GM12878 (cell line): Measurements from ENCODE around the gene HLA-DRB1. TPM values are rescaled to one million over a fixed set of nuclear protein-coding genes. Genes with fewer than 3 reads are reported as not detected.

Experiments
- ATAC-seq: fragments of 200-7000 bp; cut with Tn5 transposase; 3 replicates; pipeline ENCODE4 v1.9.1; 2020; ENCODE audit warnings: mild to moderate bottlenecking, moderate library complexity
- BruUV-seq: library from RNA; stranded (reverse); fragments of 400-500 nt; replicated peaks from 2 replicates; lab custom pipeline; 2021; lab: Mats Ljungman, UMichigan
- CTCF ChIA-PET: fragments of 300-600 bp; sonication (Branson Sonifier 250); formaldehyde crosslinking; extraction: SDS; loops from one replicate; lab custom pipeline; 2021; ENCODE audit warnings: inconsistent platforms; lab: Yijun Ruan, JAX
- POLR2A ChIA-PET: fragments of 350-600 bp; formaldehyde crosslinking; extraction: SDS; loops from one replicate; lab custom pipeline; 2021; ENCODE audit warnings: inconsistent platforms; lab: Charles Lee
- RAD21 ChIA-PET: fragments of 300-600 bp; sonication (Branson Sonifier 250); formaldehyde crosslinking; loops from one replicate; lab custom pipeline; 2023; ENCODE audit warnings: antibody characterized with exemption; ENCODE audit not compliant: unreplicated experiment; lab: Charles Lee
- SMC1A ChIA-PET: fragments of 300-600 bp; sonication (Branson Sonifier 250); formaldehyde crosslinking; loops from one replicate; lab custom pipeline; 2023; ENCODE audit not compliant: unreplicated experiment, uncharacterized antibody; lab: Charles Lee
- DNase-seq: peaks from one replicate; pipeline ENCODE4 v3.0.0-alpha.2; 2011; ENCODE audit warnings: low read depth, low spot score
- FAIRE-seq: peaks from 3 replicates; lab custom pipeline; 2011; peaks lifted over from hg19 to GRCh38; lab: Jason Lieb, UNC
- H2AFZ ChIP-seq: 2 replicates; pipeline ENCODE4 v1.6.0; 2011; ENCODE audit warnings: low read depth, low read length, control low read depth; ENCODE audit not compliant: control insufficient read depth
- H3K27ac ChIP-seq: 2 replicates; pipeline ENCODE4 v1.5.1; 2011; ENCODE audit warnings: control low read depth; ENCODE audit not compliant: control insufficient read depth, insufficient read depth
- H3K27me3 ChIP-seq, 2 experiments: replicated peaks in 1 of 2; 2 replicates each; pipeline versions ENCODE4 v1.6.0 to v1.6.1; 2011; ENCODE audit warnings: low read length in 1 of 2; ENCODE audit not compliant: control insufficient read depth in 2 of 2, insufficient read depth in 2 of 2
- H3K36me3 ChIP-seq, 2 experiments: 2 replicates each; pipeline ENCODE4 v1.5.1; 2011; ENCODE audit warnings: low read length in 1 of 2; ENCODE audit not compliant: control insufficient read depth in 2 of 2, insufficient read depth in 2 of 2
- H3K4me1 ChIP-seq: 2 replicates; pipeline ENCODE4 v1.6.1; 2011; ENCODE audit warnings: mild to moderate bottlenecking, low read length, moderate library complexity, mixed read lengths; ENCODE audit not compliant: control insufficient read depth, insufficient read depth
- H3K4me2 ChIP-seq: 2 replicates; pipeline ENCODE4 v1.6.0; 2011; ENCODE audit warnings: control low read depth; ENCODE audit not compliant: control insufficient read depth, insufficient read depth
- H3K4me3 ChIP-seq: fragments of 200-600 bp; sonication (generic); 2 replicates; pipeline ENCODE4 v1.5.1; 2016
- H3K79me2 ChIP-seq: 2 replicates; pipeline ENCODE4 v1.6.0; 2011; ENCODE audit warnings: low read length; ENCODE audit not compliant: control insufficient read depth, insufficient read depth
- H3K9ac ChIP-seq: 2 replicates; pipeline ENCODE4 v1.8.0; 2011; ENCODE audit warnings: low read length, control low read depth, mixed read lengths; ENCODE audit not compliant: control insufficient read depth, insufficient read depth
- H3K9me3 ChIP-seq: replicated peaks from 3 replicates; pipeline ENCODE4 v1.5.1; 2011; ENCODE audit warnings: mild to moderate bottlenecking, low read length; ENCODE audit not compliant: control insufficient read depth, insufficient read depth
- H4K20me1 ChIP-seq: 2 replicates; pipeline ENCODE4 v1.6.0; 2011; ENCODE audit not compliant: control insufficient read depth, insufficient read depth
- ASH2L ChIP-seq: fragments of 300-600, 200-600 bp; sonication (generic); IDR thresholded peaks from 2 replicates; pipeline ENCODE4 v1.6.1; 2017; ENCODE audit warnings: low read depth, mild to moderate bottlenecking, borderline replicate concordance
- RELA ChIP-seq: fragments of 450-650 bp; IDR thresholded peaks from 2 replicates; pipeline ENCODE4 v1.8.0; 2014; ENCODE audit warnings: borderline replicate concordance; ENCODE audit not compliant: partially characterized antibody
- REST ChIP-seq: IDR thresholded peaks from 2 replicates; pipeline ENCODE4 v1.6.1; 2012; ENCODE audit warnings: mild to moderate bottlenecking, low read depth, low read length
- SMAD1 ChIP-seq: fragments of 450-650 bp; IDR thresholded peaks from 2 replicates; pipeline ENCODE4 v1.6.1; 2018; ENCODE audit warnings: mild to moderate bottlenecking, low read depth; ENCODE audit not compliant: partially characterized antibody
- STAT3 ChIP-seq: IDR thresholded peaks from 2 replicates; pipeline ENCODE4 v1.6.1; 2011; ENCODE audit warnings: low read depth, low read length, improper control_type of control experiment
- WGBS: methylation state at CpG from one replicate; pipeline ENCODE4 v1.1.6; 2016; ENCODE audit warnings: low lambda C conversion rate; ENCODE audit not compliant: insufficient replicate concordance, insufficient coverage; ENCODE audit errors: missing lambda C conversion rate; 5-methylcytosine and 5-hydroxymethylcytosine counted together
- in situ Hi-C: fragments of 300-500 bp; cut with MboI; formaldehyde crosslinking; loops from 9 replicates; pipeline ENCODE4 v1.14.3; 2018; ENCODE audit warnings: mixed read lengths
- intact Hi-C: fragments of 100-400 bp; cut with micrococcal nuclease; formaldehyde crosslinking; loops from one replicate; pipeline ENCODE4 v1.14.2; 2022; ENCODE audit not compliant: unreplicated experiment
- polyA plus RNA-seq, 11 experiments: library from polyadenylated mRNA; depleted of rRNA in 4 of 11; unstranded in 6 of 11; stranded (reverse) in 5 of 11; fragments of >200 nt; fragmentation: Nextera tagmentation in 4 of 11; fragmentation: Illumina TruSeq in 1 of 11; extraction: Ambion mirVana in 4 of 11; extraction: Trizol in 1 of 11; gene quantifications; 1 replicate in 1 of 11; 2 replicates in 10 of 11; pipeline versions ENCODE4 v1.2.1 to v1.2.3, GENCODE V29; 2011 to 2016; ENCODE audit warnings: inconsistent platforms in 2 of 11, missing spikeins in 2 of 11, low read depth in 1 of 11
- total RNA-seq, 4 experiments: library from RNA; depleted of rRNA in 3 of 4; stranded (reverse); fragments of >200 nt in 3 of 4; fragmentation: Illumina TruSeq in 1 of 4; extraction: Trizol in 1 of 4; gene quantifications; 2 replicates each; pipeline versions ENCODE4 v1.2.1 to v1.2.3, GENCODE V29; 2013 to 2021
- TF ChIP-seq, protein P1 (sequence below): fragments of 450-650 bp; IDR thresholded peaks from 2 replicates; pipeline ENCODE4 v1.6.1; 2017; ENCODE audit warnings: low read depth, mild to moderate bottlenecking, moderate library complexity
- TF ChIP-seq, protein P2 (sequence below), 3 experiments: IDR thresholded peaks in 2 of 3; conservative IDR thresholded peaks in 1 of 3; 2 replicates each; pipeline ENCODE4 v1.5.1; 2011; ENCODE audit warnings: low read depth in 3 of 3, low read length in 3 of 3, mild to moderate bottlenecking in 3 of 3, control low read depth in 2 of 3, moderate library complexity in 2 of 3, inconsistent platforms in 1 of 3, mixed read lengths in 1 of 3; ENCODE audit not compliant: control insufficient read depth in 2 of 3, insufficient read depth in 1 of 3; ENCODE audit errors: extremely low read depth in 1 of 3

Gene HLA-DRB1
- total and polyA plus RNA-seq, 10 of the 15 experiments (the other 5 are each of a cell fraction or from before 2014, with no cell fraction given): 312 to 1,082 (median 604) TPM

DNA sequence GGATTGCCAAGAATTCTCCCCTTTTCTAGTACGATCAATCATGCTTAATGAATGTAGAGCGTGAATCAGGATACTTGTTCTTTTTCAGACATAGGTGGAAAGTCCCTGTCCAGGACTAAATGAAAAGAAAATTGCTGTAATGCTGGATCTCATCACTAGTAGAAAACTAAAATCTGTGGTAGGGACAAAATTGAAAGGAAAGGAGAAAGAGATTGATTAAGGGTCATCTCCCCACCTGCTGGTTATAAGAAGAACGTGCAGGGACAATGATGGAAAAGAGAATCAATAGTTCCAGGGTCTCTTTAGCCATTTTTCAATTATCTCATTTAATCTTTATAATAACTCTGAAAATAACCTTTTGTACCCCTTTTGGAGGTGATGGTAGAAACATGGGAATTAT lies 18.7 kb upstream of the HLA-DRB1 start:
- intact Hi-C loops: loop anchor here (2.0 to 10.0 kb wide), 2 partner anchors 20 to 246 kb away; partner anchors contain the start of genes HLA-DRB1, PSMB9 and TAP1
- Histone ChIP-seq H3K9me3 (no peaks in the 10 kb centered on the region; the same call in 2 of the 3 replicates), H3K4me1 (peaks cover 17% of the 10 kb centered on the region), H3K79me2 (peaks cover 19% of the 10 kb centered on the region), H2AFZ (peak overlapping the region; percentile 63; the same call in 1 of the 2 replicates), H3K4me3 (no peak overlapping the region), H4K20me1 (no peaks in the 10 kb centered on the region), H3K27me3 (no peaks in the 10 kb centered on the region), H3K27ac (peak overlapping the region; percentile 95), H3K9ac (peak overlapping the region; percentile 68), H3K36me3 (no peaks in the 10 kb centered on the region), H3K4me2 (peak overlapping the region; percentile 74)
- FAIRE-seq: no peak
- ChIA-PET POLR2A (interaction anchor here (0.7 to 4.8 kb wide), 3 partner anchors 14 to 58 kb away, joined by 3 to 50 read pairs (median 27); partner anchors contain the start of genes HLA-DQA1 and HLA-DQB1), RAD21 (interaction anchor here (1.9 to 3.2 kb wide), 2 partner anchors 14 to 28 kb away, joined by 9 to 21 read pairs; partner anchors contain the start of gene HLA-DQA1), SMC1A (interaction anchor here (0.8 to 5.8 kb wide), 6 partner anchors 14 to 169 kb away, joined by 3 to 36 read pairs (median 10); partner anchors contain the start of genes HLA-DQB1 and HLA-DRA), CTCF (interaction anchor here (2.5 kb wide), 1 partner anchor 13 kb away, joined by 13 read pairs; no protein-coding TSS in a partner anchor)
- TF ChIP-seq RELA (no peak), REST (no peak), STAT3 (no peak), ASH2L (no peak), SMAD1 (no peak)
- TF ChIP-seq, protein P1, sequence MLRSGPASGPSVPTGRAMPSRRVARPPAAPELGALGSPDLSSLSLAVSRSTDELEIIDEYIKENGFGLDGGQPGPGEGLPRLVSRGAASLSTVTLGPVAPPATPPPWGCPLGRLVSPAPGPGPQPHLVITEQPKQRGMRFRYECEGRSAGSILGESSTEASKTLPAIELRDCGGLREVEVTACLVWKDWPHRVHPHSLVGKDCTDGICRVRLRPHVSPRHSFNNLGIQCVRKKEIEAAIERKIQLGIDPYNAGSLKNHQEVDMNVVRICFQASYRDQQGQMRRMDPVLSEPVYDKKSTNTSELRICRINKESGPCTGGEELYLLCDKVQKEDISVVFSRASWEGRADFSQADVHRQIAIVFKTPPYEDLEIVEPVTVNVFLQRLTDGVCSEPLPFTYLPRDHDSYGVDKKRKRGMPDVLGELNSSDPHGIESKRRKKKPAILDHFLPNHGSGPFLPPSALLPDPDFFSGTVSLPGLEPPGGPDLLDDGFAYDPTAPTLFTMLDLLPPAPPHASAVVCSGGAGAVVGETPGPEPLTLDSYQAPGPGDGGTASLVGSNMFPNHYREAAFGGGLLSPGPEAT: peak; percentile 19; the same call in 1 of the 2 replicates
- TF ChIP-seq, protein P2, sequence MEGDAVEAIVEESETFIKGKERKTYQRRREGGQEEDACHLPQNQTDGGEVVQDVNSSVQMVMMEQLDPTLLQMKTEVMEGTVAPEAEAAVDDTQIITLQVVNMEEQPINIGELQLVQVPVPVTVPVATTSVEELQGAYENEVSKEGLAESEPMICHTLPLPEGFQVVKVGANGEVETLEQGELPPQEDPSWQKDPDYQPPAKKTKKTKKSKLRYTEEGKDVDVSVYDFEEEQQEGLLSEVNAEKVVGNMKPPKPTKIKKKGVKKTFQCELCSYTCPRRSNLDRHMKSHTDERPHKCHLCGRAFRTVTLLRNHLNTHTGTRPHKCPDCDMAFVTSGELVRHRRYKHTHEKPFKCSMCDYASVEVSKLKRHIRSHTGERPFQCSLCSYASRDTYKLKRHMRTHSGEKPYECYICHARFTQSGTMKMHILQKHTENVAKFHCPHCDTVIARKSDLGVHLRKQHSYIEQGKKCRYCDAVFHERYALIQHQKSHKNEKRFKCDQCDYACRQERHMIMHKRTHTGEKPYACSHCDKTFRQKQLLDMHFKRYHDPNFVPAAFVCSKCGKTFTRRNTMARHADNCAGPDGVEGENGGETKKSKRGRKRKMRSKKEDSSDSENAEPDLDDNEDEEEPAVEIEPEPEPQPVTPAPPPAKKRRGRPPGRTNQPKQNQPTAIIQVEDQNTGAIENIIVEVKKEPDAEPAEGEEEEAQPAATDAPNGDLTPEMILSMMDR (IDR thresholded peaks at IDR 0.05 in 2 of 3, conservative IDR thresholded peaks at IDR 0.05 in 1 of 3; ENCODE audit: control insufficient read depth in 2 of 3, extremely low read depth in 1 of 3, insufficient read depth in 1 of 3, low read depth in 3 of 3, low read length in 3 of 3): 0 out of 6 replicates have a peak, but pooled peaks of 1 of the 3 experiments have one; percentile 16
- 0% methylated on average over 3 of the region's 3 CpGs for WGBS
- in situ Hi-C loops: loop anchor here (25.0 kb wide), 1 partner anchor 1046 kb away; the partner anchor contains the start of gene LTA
- no peak for DNase-seq
- ATAC-seq: peak; percentile 11
- BruUV-seq: no TSS peak
